PFSK-1 (cell line): ENCODE measurements around the gene SEMG1.

Experiments
- FOXP2 ChIP-seq: optimal IDR thresholded peaks from 2 replicates; pipeline ENCODE3; 2011; ENCODE audit warnings: borderline replicate concordance, control low read depth, inconsistent platforms; ENCODE audit not compliant: insufficient read depth; ENCODE audit errors: extremely low read length, extremely low read depth
- POLR2AphosphoS5 ChIP-seq: IDR thresholded peaks from 2 replicates; pipeline ENCODE4 v1.6.1; 2012; ENCODE audit warnings: low read depth, mild to moderate bottlenecking, control low read depth, low read length, moderate library complexity
- SIN3A ChIP-seq: IDR thresholded peaks from 2 replicates; pipeline ENCODE4 v1.6.1; 2012; ENCODE audit warnings: mild to moderate bottlenecking, low read length, moderate library complexity, borderline replicate concordance; ENCODE audit not compliant: insufficient read depth
- TAF1 ChIP-seq: IDR thresholded peaks from 2 replicates; pipeline ENCODE4 v1.6.1; 2012; ENCODE audit warnings: low read length, control low read depth, borderline replicate concordance; ENCODE audit not compliant: insufficient read depth
- TF ChIP-seq, protein P1 (sequence below), 2 experiments: IDR thresholded peaks; 2 replicates each; pipeline versions ENCODE4 v1.6.1 to v1.8.0; 2011 to 2012; ENCODE audit warnings: low read depth in 2 of 2, low read length in 2 of 2, control low read depth in 1 of 2, inconsistent platforms in 1 of 2, mild to moderate bottlenecking in 1 of 2, moderate library complexity in 1 of 2; ENCODE audit not compliant: insufficient read depth in 1 of 2

DNA sequence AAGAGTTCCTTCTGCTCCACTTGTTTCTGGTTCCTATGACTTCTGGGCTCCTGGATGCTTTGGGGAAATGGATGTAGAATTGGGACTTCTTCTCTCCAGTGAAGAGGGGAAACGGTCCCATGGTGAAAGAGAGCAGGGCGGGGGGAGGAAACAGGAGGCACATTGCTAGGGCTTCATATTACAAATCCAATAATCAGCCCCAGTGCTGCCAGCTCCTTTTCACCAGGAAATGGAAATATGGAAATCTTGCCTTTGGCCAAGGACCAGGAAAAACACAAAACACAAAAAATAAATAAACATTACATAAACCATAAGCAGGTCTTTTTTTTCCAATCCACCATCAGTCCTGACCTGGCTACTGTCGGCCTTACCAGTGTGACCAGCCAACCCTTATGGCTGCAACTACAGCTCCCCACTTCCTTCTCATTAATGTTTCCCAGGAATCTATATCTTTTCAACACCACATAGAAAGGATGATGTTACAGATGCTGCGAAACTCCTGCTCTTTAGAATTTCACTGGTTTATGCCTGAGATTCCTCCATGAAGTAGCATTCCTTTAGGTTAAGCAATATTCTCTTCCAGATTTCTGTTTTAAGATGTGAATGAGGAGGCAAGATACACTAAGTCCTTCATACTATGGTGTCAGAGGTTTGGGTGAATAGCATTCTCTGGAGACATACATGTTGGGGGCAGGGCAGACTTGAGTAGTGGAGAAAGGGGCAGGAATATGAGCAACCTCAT is 30.1 kb upstream of the SEMG1 start:
- TF ChIP-seq TAF1 (no peak), POLR2AphosphoS5 (no peak), SIN3A (no peak), FOXP2 (no peak)
- TF ChIP-seq, protein P1, sequence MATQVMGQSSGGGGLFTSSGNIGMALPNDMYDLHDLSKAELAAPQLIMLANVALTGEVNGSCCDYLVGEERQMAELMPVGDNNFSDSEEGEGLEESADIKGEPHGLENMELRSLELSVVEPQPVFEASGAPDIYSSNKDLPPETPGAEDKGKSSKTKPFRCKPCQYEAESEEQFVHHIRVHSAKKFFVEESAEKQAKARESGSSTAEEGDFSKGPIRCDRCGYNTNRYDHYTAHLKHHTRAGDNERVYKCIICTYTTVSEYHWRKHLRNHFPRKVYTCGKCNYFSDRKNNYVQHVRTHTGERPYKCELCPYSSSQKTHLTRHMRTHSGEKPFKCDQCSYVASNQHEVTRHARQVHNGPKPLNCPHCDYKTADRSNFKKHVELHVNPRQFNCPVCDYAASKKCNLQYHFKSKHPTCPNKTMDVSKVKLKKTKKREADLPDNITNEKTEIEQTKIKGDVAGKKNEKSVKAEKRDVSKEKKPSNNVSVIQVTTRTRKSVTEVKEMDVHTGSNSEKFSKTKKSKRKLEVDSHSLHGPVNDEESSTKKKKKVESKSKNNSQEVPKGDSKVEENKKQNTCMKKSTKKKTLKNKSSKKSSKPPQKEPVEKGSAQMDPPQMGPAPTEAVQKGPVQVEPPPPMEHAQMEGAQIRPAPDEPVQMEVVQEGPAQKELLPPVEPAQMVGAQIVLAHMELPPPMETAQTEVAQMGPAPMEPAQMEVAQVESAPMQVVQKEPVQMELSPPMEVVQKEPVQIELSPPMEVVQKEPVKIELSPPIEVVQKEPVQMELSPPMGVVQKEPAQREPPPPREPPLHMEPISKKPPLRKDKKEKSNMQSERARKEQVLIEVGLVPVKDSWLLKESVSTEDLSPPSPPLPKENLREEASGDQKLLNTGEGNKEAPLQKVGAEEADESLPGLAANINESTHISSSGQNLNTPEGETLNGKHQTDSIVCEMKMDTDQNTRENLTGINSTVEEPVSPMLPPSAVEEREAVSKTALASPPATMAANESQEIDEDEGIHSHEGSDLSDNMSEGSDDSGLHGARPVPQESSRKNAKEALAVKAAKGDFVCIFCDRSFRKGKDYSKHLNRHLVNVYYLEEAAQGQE (IDR thresholded peaks at IDR 0.05; ENCODE audit: insufficient read depth in 1 of 2, low read depth in 2 of 2, low read length in 2 of 2) = no peak
